Measurements from ENCODE around the gene RGS3. TPM values are rescaled to one million over a fixed set of nuclear protein-coding genes. Genes with fewer than 3 reads are reported as not detected.

Gene RGS3
- total RNA-seq, 2 experiments from 2014 or later, result 22.8 to 32.9 TPM

DNA sequence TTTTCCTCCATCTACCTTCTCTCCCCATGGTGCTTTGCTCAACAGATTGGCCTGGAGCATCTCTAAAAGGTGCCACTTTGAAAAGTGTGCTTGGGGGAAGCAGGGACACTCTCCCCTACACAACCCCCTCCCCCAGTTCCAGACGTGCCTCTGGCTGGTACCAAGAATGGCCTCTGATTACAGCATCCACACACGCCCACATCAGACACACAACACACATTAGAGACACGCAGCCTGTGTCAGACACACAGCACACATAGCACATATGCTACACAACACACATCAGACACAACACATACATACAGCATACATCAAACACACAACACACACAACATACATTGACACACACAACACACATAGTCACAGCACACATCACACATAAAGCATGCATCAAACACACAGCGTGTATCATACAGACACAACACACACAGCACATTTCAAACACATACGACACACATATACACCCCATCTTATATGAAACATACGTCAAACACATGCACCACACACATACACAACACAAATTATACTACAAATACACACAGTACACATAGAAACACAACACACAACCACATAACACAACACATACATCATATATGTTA, 150.4 kb downstream of the RGS3 start:
- H2AFZ ChIP-seq (ENCODE audit: low read length), result no peak overlapping the region
- no peaks in the 10 kb centered on the region for H4K20me1 ChIP-seq (ENCODE audit: insufficient read depth, low read length)
- POLR2A ChIA-PET, result interaction anchor here (0.6 kb wide), 1 partner anchor 28 kb away, joined by 3 read pairs; no protein-coding TSS in a partner anchor
- H3K9me3 ChIP-seq (ENCODE audit: low read length), result no peaks in the 10 kb centered on the region
- H3K36me3 ChIP-seq (ENCODE audit: insufficient read depth, low read length), result no peaks in the 10 kb centered on the region
- BruUV-seq (replicated peaks), result no TSS peak
- TF ChIP-seq EZH2phosphoT487 (IDR thresholded peaks at IDR 0.05; ENCODE audit: borderline replicate concordance, low read depth, low read length), result no peak
- TF ChIP-seq, protein P1, sequence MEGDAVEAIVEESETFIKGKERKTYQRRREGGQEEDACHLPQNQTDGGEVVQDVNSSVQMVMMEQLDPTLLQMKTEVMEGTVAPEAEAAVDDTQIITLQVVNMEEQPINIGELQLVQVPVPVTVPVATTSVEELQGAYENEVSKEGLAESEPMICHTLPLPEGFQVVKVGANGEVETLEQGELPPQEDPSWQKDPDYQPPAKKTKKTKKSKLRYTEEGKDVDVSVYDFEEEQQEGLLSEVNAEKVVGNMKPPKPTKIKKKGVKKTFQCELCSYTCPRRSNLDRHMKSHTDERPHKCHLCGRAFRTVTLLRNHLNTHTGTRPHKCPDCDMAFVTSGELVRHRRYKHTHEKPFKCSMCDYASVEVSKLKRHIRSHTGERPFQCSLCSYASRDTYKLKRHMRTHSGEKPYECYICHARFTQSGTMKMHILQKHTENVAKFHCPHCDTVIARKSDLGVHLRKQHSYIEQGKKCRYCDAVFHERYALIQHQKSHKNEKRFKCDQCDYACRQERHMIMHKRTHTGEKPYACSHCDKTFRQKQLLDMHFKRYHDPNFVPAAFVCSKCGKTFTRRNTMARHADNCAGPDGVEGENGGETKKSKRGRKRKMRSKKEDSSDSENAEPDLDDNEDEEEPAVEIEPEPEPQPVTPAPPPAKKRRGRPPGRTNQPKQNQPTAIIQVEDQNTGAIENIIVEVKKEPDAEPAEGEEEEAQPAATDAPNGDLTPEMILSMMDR (conservative IDR thresholded peaks at IDR 0.05; ENCODE audit: low read length), result no peak
- intact Hi-C loops (cut with micrococcal nuclease; ENCODE audit: unreplicated experiment), result no loop called here
- no peaks in the 10 kb centered on the region for H3K79me2 ChIP-seq (ENCODE audit: insufficient read depth, low read depth, low read length)
- H3K4me3 ChIP-seq (ENCODE audit: low read depth, low read length, poor library complexity, severe bottlenecking), result no peak overlapping the region
- no peaks in the 10 kb centered on the region for H3K4me1 ChIP-seq (ENCODE audit: insufficient read depth, low read length, poor library complexity, severe bottlenecking)
- no peak for DNase-seq (ENCODE audit: low spot score)
- no peaks in the 10 kb centered on the region for H3K9me2 ChIP-seq (ENCODE audit: insufficient read depth, low read length)
- CTCF ChIA-PET (ENCODE audit: unreplicated experiment), result no interaction called here
- no peak overlapping the region for H3K4me2 ChIP-seq (ENCODE audit: low read length)
- no peak overlapping the region for H3K27ac ChIP-seq (ENCODE audit: low read depth, low read length, poor library complexity, severe bottlenecking)

DNA sequence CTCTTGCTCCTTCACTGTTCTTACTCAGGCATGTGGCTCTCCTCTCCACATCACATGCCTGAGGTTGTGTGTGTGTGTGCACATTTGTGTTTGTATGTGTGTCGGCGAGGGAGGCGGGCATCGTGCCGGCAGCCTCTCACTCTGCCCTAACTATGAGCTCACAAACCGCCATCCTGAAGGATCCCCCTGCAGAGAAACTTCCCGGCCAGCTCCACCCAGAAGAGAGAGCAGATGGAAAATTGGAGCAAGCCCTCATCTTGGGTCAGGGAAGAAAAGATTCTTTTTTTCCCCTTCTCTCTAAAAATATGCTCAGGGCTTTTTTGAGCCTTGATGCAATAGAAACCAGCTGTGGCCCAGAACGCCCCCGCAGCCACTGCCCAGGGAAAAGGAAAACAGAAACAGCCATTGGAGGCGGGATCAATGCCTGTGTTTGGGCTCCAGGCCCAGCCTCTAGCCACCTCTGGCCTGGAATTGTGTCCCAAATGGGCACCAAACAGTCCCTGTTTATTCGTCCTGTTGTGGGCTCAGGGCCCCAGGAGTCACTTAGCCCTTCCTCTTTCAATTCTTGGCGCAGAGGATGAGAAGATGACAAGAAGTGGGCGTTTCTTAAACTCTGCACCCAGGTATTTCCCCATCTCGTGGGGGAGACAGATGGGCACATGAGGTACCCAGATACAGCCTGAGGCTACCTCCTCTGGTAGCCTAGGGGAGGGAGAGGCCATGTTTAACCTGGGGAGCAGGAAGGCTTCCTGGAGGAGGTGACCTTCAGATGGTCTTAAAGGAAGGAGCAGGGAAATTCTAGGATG, 151.5 kb downstream of the RGS3 start:
- H2AFZ ChIP-seq (ENCODE audit: low read length), result peak overlapping the region; percentile 27; the same call in 1 of the 2 replicates
- TF ChIP-seq, protein P1 (conservative IDR thresholded peaks at IDR 0.05; ENCODE audit: low read length), result no peak
- TF ChIP-seq EZH2phosphoT487 (IDR thresholded peaks at IDR 0.05; ENCODE audit: borderline replicate concordance, low read depth, low read length), result no peak
- ChIA-PET POLR2A (interaction anchor here (0.6 kb wide), 1 partner anchor 27 kb away, joined by 3 read pairs; no protein-coding TSS in a partner anchor), CTCF (ENCODE audit: unreplicated experiment) (no interaction called here)
- H3K4me3 ChIP-seq (ENCODE audit: low read depth, low read length, poor library complexity, severe bottlenecking), result no peak overlapping the region
- BruUV-seq (replicated peaks), result no TSS peak
- H3K36me3 ChIP-seq (ENCODE audit: insufficient read depth, low read length), result no peaks in the 10 kb centered on the region
- H4K20me1 ChIP-seq (ENCODE audit: insufficient read depth, low read length), result no peaks in the 10 kb centered on the region
- no peaks in the 10 kb centered on the region for H3K9me2 ChIP-seq (ENCODE audit: insufficient read depth, low read length)
- intact Hi-C loops (cut with micrococcal nuclease; ENCODE audit: unreplicated experiment), result no loop called here
- no peak overlapping the region for H3K4me2 ChIP-seq (ENCODE audit: low read length)
- H3K4me1 ChIP-seq (ENCODE audit: insufficient read depth, low read length, poor library complexity, severe bottlenecking), result no peaks in the 10 kb centered on the region
- no peaks in the 10 kb centered on the region for H3K79me2 ChIP-seq (ENCODE audit: insufficient read depth, low read depth, low read length)
- no peak for DNase-seq (ENCODE audit: low spot score)
- no peaks in the 10 kb centered on the region for H3K9me3 ChIP-seq (ENCODE audit: low read length)
- H3K27ac ChIP-seq (ENCODE audit: low read depth, low read length, poor library complexity, severe bottlenecking), result no peak overlapping the region

DNA sequence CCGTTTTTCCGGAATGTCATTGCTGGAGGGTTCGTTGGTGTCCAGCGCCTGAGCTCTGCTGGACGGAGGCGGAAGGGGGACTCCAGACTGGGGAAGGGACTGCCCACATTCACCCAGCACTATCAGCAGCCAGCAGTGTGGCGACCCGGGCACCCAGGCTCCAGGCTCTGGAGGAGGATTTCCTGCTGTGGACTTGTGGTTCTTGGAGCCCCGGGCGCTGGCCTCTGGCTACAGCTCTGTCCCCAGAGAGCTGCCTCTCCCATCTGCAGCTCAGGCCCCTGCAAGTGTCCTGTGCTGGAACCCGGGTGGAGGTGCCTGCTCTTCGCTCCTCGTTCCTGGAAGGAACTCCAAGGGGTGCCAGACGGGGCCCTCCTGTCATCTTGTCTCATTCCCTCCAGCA, 152.6 kb downstream of the RGS3 start:
- POLR2A ChIA-PET, result interaction anchor here (1.6 kb wide), 1 partner anchor 14 kb away, joined by 3 read pairs; no protein-coding TSS in a partner anchor
- H3K27ac ChIP-seq (ENCODE audit: low read depth, low read length, poor library complexity, severe bottlenecking), result no peak overlapping the region
- no peaks in the 10 kb centered on the region for H3K36me3 ChIP-seq (ENCODE audit: insufficient read depth, low read length)
- H3K4me2 ChIP-seq (ENCODE audit: low read length), result no peak overlapping the region
- no peaks in the 10 kb centered on the region for H3K4me1 ChIP-seq (ENCODE audit: insufficient read depth, low read length, poor library complexity, severe bottlenecking)
- H3K4me3 ChIP-seq (ENCODE audit: low read depth, low read length, poor library complexity, severe bottlenecking), result no peak overlapping the region
- no peak overlapping the region for H2AFZ ChIP-seq (ENCODE audit: low read length)
- no peaks in the 10 kb centered on the region for H3K9me3 ChIP-seq (ENCODE audit: low read length)
- no peaks in the 10 kb centered on the region for H3K79me2 ChIP-seq (ENCODE audit: insufficient read depth, low read depth, low read length)
- no peaks in the 10 kb centered on the region for H3K9me2 ChIP-seq (ENCODE audit: insufficient read depth, low read length)
- intact Hi-C loops (cut with micrococcal nuclease; ENCODE audit: unreplicated experiment), result no loop called here
- TF ChIP-seq, protein P1 (conservative IDR thresholded peaks at IDR 0.05; ENCODE audit: low read length), result no peak
- no peak for TF ChIP-seq EZH2phosphoT487 (IDR thresholded peaks at IDR 0.05; ENCODE audit: borderline replicate concordance, low read depth, low read length)
- CTCF ChIA-PET (ENCODE audit: unreplicated experiment), result no interaction called here
- no TSS peak for BruUV-seq (replicated peaks)
- H4K20me1 ChIP-seq (ENCODE audit: insufficient read depth, low read length), result no peaks in the 10 kb centered on the region
- DNase-seq (ENCODE audit: low spot score), result no peak
